Measurements from ENCODE around the gene NPR3. TPM values are rescaled to one million over a fixed set of nuclear protein-coding genes. Genes with fewer than 3 reads are reported as not detected.

The NPR3 gene
- total and polyA plus RNA-seq, 2 donors (not counting 3 experiments of a cell fraction or from before 2014, with no cell fraction given) = 0.01 to 0.53 TPM

DNA sequence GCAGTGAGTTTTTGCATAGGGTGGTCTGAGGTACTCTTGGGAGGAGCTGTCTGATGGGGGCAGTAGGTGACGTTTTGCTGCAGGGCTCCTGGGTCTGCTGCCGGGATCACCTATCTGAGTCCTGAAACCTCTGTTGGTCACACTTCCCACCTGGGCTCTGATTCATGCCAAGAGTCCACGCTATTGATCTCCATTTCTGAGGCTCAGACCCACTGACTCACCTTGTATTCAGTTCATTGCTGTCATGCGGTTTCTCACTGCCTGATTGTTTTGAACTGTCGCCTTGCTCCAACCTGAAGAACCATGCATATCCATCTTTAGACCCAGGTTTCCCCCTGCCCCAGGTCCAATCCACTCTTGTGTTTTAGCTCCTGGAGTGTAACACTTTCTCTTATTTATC, 101.3 kb downstream of the NPR3 start:
- Histone ChIP-seq H3K27me3 (ENCODE audit: control insufficient read depth in 2 of 2, insufficient read depth in 2 of 2, low read length in 2 of 2) (no peaks in the 10 kb centered on the region), H3K4me2 (ENCODE audit: insufficient read depth, low read length) (no peak overlapping the region), H3K9me3 (replicated peaks; ENCODE audit: control insufficient read depth, insufficient read depth, low read length) (no peaks in the 10 kb centered on the region), H3K4me3 (replicated peaks in 1 of 3; ENCODE audit: insufficient read depth in 1 of 3, low read depth in 1 of 3, low read length in 3 of 3) (no peak overlapping the region), H2AFZ (ENCODE audit: low read depth, low read length) (no peak overlapping the region), H3K9me1 (replicated peaks; ENCODE audit: control insufficient read depth, extremely low read depth, insufficient read depth, low read length) (no peaks in the 10 kb centered on the region), H4K20me1 (replicated peaks; ENCODE audit: control insufficient read depth, extremely low read depth, insufficient read depth, low read length) (no peaks in the 10 kb centered on the region), H3K79me2 (ENCODE audit: control insufficient read depth, insufficient read depth, low read length) (no peaks in the 10 kb centered on the region), H3K4me1 (ENCODE audit: control insufficient read depth, extremely low read depth, insufficient read depth, low read length) (no peaks in the 10 kb centered on the region), H3K27ac (ENCODE audit: insufficient read depth, low read depth, low read length) (no peak overlapping the region), H3K36me3 (ENCODE audit: control insufficient read depth in 2 of 2, extremely low read depth in 1 of 2, insufficient read depth in 2 of 2, low read length in 2 of 2) (no peaks in the 10 kb centered on the region), H3K9ac (replicated peaks; ENCODE audit: extremely low read depth, insufficient read depth, low read length) (no peak overlapping the region)
- no peak for FAIRE-seq
- TF ChIP-seq GATA2 (IDR thresholded peaks at IDR 0.05; ENCODE audit: insufficient read depth, insufficient read length, low read depth, low read length) (no peak), JUN (IDR thresholded peaks at IDR 0.05; ENCODE audit: borderline replicate concordance, insufficient read depth, insufficient read length, low read depth) (no peak), MYC (IDR thresholded peaks at IDR 0.05; ENCODE audit: low read depth, low read length) (no peak), MAX (IDR thresholded peaks at IDR 0.05; ENCODE audit: insufficient read depth, insufficient read length) (no peak)
- no TSS peak for BruUV-seq (replicated peaks)
- DNase-seq (ENCODE audit: low read depth, low spot score) = no peak
- ChIA-PET CTCF (no interaction called here), POLR2A (no interaction called here)
- intact Hi-C loops (cut with micrococcal nuclease) (no loop called here), dilution Hi-C loops (cut with MboI; ENCODE audit: extremely low pct_ligation_motif_present, low sequenced_read_pairs) (no loop called here)

GRCh38 chr5:32814141-32814540, 103.0 kb downstream of the NPR3 start:
- CTCF ChIA-PET = no interaction called here
- POLR2A ChIA-PET = no interaction called here
- H3K36me3 ChIP-seq (ENCODE audit: control insufficient read depth in 2 of 2, extremely low read depth in 1 of 2, insufficient read depth in 2 of 2, low read length in 2 of 2) = no peaks in the 10 kb centered on the region
- no peaks in the 10 kb centered on the region for H3K27me3 ChIP-seq (ENCODE audit: control insufficient read depth in 2 of 2, insufficient read depth in 2 of 2, low read length in 2 of 2)
- no peaks in the 10 kb centered on the region for H3K4me1 ChIP-seq (ENCODE audit: control insufficient read depth, extremely low read depth, insufficient read depth, low read length)
- no peak overlapping the region for H3K4me3 ChIP-seq (replicated peaks in 1 of 3; ENCODE audit: insufficient read depth in 1 of 3, low read depth in 1 of 3, low read length in 3 of 3)
- dilution Hi-C loops (cut with MboI; ENCODE audit: extremely low pct_ligation_motif_present, low sequenced_read_pairs) (no loop called here), intact Hi-C loops (cut with micrococcal nuclease) (no loop called here)
- H3K4me2 ChIP-seq (ENCODE audit: insufficient read depth, low read length) = no peak overlapping the region
- H2AFZ ChIP-seq (ENCODE audit: low read depth, low read length) = no peak overlapping the region
- TF ChIP-seq POLR2A (IDR thresholded peaks at IDR 0.05; ENCODE audit: low read depth, low read length) = no peak
- no peak for TF ChIP-seq JUN (IDR thresholded peaks at IDR 0.05; ENCODE audit: borderline replicate concordance, insufficient read depth, insufficient read length, low read depth)
- no peak for TF ChIP-seq MYC (IDR thresholded peaks at IDR 0.05; ENCODE audit: low read depth, low read length)
- no peak for TF ChIP-seq CTCF (IDR thresholded peaks at IDR 0.05; ENCODE audit: extremely low read depth in 1 of 2, insufficient read depth in 1 of 2, low read depth in 1 of 2, low read length in 2 of 2)
- no peak for TF ChIP-seq POLR2AphosphoS5 (IDR thresholded peaks at IDR 0.05; ENCODE audit: insufficient read depth, low read depth, low read length)
- TF ChIP-seq GATA2 (IDR thresholded peaks at IDR 0.05; ENCODE audit: insufficient read depth, insufficient read length, low read depth, low read length) = no peak
- no peak for TF ChIP-seq EZH2 (IDR thresholded peaks at IDR 0.05; ENCODE audit: borderline replicate concordance, low read depth, low read length, severe bottlenecking)
- no peak for TF ChIP-seq MAX (IDR thresholded peaks at IDR 0.05; ENCODE audit: insufficient read depth, insufficient read length)
- TF ChIP-seq FOS (IDR thresholded peaks at IDR 0.05; ENCODE audit: borderline replicate concordance, insufficient read depth, low read length) = no peak
- H4K20me1 ChIP-seq (replicated peaks; ENCODE audit: control insufficient read depth, extremely low read depth, insufficient read depth, low read length) = no peaks in the 10 kb centered on the region
- DNase-seq (ENCODE audit: low read depth, low spot score) = no peak
- no peaks in the 10 kb centered on the region for H3K79me2 ChIP-seq (ENCODE audit: control insufficient read depth, insufficient read depth, low read length)
- no peaks in the 10 kb centered on the region for H3K9me3 ChIP-seq (replicated peaks; ENCODE audit: control insufficient read depth, insufficient read depth, low read length)
- FAIRE-seq = no peak
- H3K9ac ChIP-seq (replicated peaks; ENCODE audit: extremely low read depth, insufficient read depth, low read length) = no peak overlapping the region
- BruUV-seq (replicated peaks) = no TSS peak
- no peak overlapping the region for H3K27ac ChIP-seq (ENCODE audit: insufficient read depth, low read depth, low read length)
- no peaks in the 10 kb centered on the region for H3K9me1 ChIP-seq (replicated peaks; ENCODE audit: control insufficient read depth, extremely low read depth, insufficient read depth, low read length)

All from endothelial cell of umbilical vein (primary cell).